GM18870 (cell line): ENCODE measurements around the gene CD101.

ENCODE experiments used
- ATAC-seq: cut with Tn5 transposase; IDR thresholded peaks from one replicate; pipeline ENCODE4 v1.9.1; 2021; ENCODE audit warnings: moderate library complexity; ENCODE audit not compliant: unreplicated experiment

Gene CD101

GRCh38 chr1:117015724-117016123 lies 14.2 kb downstream of the CD101 start:
- no peak for ATAC-seq

GRCh38 chr1:117017062-117017461 lies 15.5 kb downstream of the CD101 start:
- no peak for ATAC-seq

GRCh38 chr1:117017648-117018047 lies 16.1 kb downstream of the CD101 start:
- no peak for ATAC-seq

GRCh38 chr1:117020526-117021156 lies 19.1 kb downstream of the CD101 start:
- ATAC-seq, result no peak

- no peak for ATAC-seq
These were observed 20.6 kb downstream of the CD101 start for GRCh38 chr1:117022114-117022513.

GRCh38 chr1:117025568-117025967 lies 24.0 kb downstream of the CD101 start:
- ATAC-seq, result no peak

- ATAC-seq, result no peak
These were observed 24.8 kb downstream of the CD101 start for GRCh38 chr1:117026361-117026760.

- no peak for ATAC-seq
These were observed 28.1 kb downstream of the CD101 start for GRCh38 chr1:117029685-117030084.

- no peak for ATAC-seq
These were observed 28.8 kb downstream of the CD101 start for GRCh38 chr1:117030271-117030877.

- ATAC-seq, result no peak
These were observed 30.7 kb downstream of the CD101 start for GRCh38 chr1:117032266-117032665.

GRCh38 chr1:117032681-117033539 lies 31.4 kb downstream of the CD101 start:
- ATAC-seq, result no peak

- ATAC-seq, result no peak
These were observed 32.2 kb downstream of the CD101 start for GRCh38 chr1:117033772-117034171.

- no peak for ATAC-seq
These were observed 33.3 kb downstream of the CD101 start for GRCh38 chr1:117034791-117035290.

- ATAC-seq, result no peak
These were observed 34.5 kb downstream of the CD101 start for GRCh38 chr1:117036018-117036461.

- no peak for ATAC-seq
These were observed 36.2 kb downstream of the CD101 start for GRCh38 chr1:117037802-117038201.

- no peak for ATAC-seq
These were observed 36.7 kb downstream of the CD101 start for GRCh38 chr1:117038236-117038635.

- ATAC-seq, result no peak
These were observed 42.7 kb downstream of the CD101 start for GRCh38 chr1:117044217-117044616.

GRCh38 chr1:117045644-117046043 lies 44.1 kb downstream of the CD101 start:
- no peak for ATAC-seq

GRCh38 chr1:117046781-117047180 lies 45.2 kb downstream of the CD101 start:
- ATAC-seq, result no peak

- no peak for ATAC-seq
These were observed 45.7 kb downstream of the CD101 start for GRCh38 chr1:117047271-117047670.

GRCh38 chr1:117049857-117050256 lies 48.3 kb downstream of the CD101 start:
- ATAC-seq, result no peak
